Keratinocyte (primary cell): ENCODE results near the gene EFHD1.

Experiments
- EZH2 ChIP-seq: IDR thresholded peaks from one replicate; pipeline ENCODE4 v1.6.1; 2012; ENCODE audit warnings: inconsistent platforms, mild to moderate bottlenecking, low read length, moderate library complexity
- TF ChIP-seq, protein P1 (sequence below), 3 experiments: IDR thresholded peaks in 1 of 3; conservative IDR thresholded peaks in 1 of 3; optimal IDR thresholded peaks in 1 of 3; 2 replicates in 2 of 3; 3 replicates in 1 of 3; pipeline versions ENCODE3 to v1.5.1; 2011; ENCODE audit warnings: low read length in 3 of 3, mild to moderate bottlenecking in 3 of 3, moderate library complexity in 2 of 3, control low read depth in 1 of 3, inconsistent platforms in 1 of 3; ENCODE audit not compliant: insufficient read depth in 2 of 3; ENCODE audit errors: extremely low read depth in 1 of 3

DNA sequence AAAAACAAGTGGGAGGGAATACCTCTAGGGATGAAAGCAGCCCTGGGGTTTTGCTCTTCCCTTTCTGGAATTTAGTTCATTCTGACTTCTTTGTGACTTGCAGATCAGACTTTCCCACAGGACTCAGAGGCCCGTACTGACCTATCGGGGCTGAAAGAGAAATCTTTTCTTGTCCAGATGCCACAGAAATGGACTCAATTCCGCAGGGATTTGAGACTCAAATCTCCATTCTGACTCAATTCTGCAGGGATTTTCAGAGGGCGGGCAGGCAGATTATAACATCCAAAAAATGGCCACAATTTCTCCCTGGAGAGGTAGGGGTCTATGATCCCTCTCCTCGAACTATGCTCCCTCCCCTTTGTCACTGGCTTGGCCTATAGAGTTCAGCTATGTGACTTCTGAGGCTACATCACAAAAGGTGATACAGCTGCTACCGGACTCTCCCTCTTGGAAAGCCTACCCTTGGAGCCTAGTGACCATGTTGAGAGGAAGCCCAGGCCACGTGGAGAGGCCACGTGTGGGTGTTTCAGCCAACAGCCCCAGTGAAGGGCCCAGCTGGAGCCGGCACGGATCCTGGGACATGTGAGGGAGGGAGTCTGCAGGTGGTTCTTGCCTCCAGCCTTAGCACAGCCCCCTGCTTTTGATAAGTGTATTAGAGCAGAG lies 4.8 kb upstream of the EFHD1 start:
- TF ChIP-seq, protein P1, sequence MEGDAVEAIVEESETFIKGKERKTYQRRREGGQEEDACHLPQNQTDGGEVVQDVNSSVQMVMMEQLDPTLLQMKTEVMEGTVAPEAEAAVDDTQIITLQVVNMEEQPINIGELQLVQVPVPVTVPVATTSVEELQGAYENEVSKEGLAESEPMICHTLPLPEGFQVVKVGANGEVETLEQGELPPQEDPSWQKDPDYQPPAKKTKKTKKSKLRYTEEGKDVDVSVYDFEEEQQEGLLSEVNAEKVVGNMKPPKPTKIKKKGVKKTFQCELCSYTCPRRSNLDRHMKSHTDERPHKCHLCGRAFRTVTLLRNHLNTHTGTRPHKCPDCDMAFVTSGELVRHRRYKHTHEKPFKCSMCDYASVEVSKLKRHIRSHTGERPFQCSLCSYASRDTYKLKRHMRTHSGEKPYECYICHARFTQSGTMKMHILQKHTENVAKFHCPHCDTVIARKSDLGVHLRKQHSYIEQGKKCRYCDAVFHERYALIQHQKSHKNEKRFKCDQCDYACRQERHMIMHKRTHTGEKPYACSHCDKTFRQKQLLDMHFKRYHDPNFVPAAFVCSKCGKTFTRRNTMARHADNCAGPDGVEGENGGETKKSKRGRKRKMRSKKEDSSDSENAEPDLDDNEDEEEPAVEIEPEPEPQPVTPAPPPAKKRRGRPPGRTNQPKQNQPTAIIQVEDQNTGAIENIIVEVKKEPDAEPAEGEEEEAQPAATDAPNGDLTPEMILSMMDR (optimal IDR thresholded peaks at IDR 0.05 in 1 of 3, IDR thresholded peaks at IDR 0.05 in 1 of 3, conservative IDR thresholded peaks at IDR 0.05 in 1 of 3; ENCODE audit: extremely low read depth in 1 of 3, insufficient read depth in 2 of 3, low read length in 3 of 3) = no peak
- no peak for TF ChIP-seq EZH2
